NCI-H2029 (cell line): ENCODE data around the gene TCAF1.
"Not testable (repeated sequence)": the region's sequence is repeated elsewhere in the genome, so short reads cannot be mapped to it uniquely, and the experiment has no call there.

Source experiments
- DNase-seq: peaks from one replicate; lab custom pipeline; 2025; lab: John Stamatoyannopoulos, UW

TCAF1 gene

GRCh38 chr7:143855443-143855842 is 46.5 kb downstream of the TCAF1 start:
- not testable (repeated sequence) for DNase-seq

- DNase-seq: no peak
These were observed 51.3 kb downstream of the TCAF1 start for GRCh38 chr7:143850682-143851081.

- no peak for DNase-seq
These were observed 52.0 kb downstream of the TCAF1 start for GRCh38 chr7:143849785-143850479.

DNA sequence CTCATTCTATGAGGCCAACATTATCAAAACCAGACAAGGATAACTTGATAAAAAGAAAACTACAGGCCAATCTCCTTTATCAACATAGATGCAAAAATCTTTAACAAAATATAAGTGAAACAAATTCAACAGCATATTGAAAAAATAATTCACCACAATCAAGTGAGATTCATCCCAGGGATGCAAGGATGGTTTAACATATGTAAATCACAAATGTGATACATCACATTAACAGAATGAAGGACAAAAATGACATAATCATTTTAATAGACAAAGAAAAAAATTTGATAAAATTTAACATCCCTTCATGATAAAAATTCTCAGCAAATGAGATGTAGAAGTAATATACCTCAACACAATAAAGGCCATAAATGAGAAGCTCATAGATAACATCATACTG is 53.8 kb downstream of the TCAF1 start:
- no peak for DNase-seq

DNA sequence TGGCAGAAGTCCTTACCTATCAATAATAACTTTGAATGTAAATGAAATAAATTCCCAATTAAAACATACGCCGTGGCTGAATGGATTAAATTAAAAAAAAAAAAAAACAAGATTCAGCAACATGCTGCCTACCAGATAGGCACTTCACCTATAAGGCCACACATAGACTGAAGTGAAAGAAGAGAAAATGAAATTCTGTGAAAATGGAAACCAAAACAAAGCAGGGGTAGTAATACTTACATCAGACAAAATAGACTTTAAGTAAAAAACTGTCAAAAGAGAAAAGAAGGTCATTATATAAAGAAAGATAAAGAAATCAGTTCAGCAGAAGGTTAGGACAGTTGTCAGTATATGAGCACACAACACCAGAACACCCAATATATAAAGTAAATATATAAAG is 55.3 kb downstream of the TCAF1 start:
- no peak for DNase-seq

DNA sequence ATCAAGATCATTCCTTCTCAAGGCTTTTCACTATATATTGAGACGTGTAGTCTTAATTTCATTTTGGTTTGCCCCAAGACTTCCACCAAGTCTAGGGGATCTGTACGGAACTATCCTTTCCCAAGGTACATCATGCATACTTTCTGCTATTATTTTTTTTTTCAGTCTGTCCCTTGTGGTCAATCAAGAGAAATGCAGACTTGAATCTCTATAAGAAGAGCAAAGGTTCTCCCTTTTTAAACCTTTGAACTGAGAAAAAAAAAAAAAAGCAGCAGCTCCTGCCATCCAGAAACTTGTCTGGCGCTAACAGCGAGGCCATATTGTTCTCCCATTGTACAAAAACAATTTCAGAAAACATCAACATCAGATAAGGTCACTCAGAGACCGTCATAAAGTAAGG is 60.3 kb downstream of the TCAF1 start:
- not testable (repeated sequence) for DNase-seq

DNA sequence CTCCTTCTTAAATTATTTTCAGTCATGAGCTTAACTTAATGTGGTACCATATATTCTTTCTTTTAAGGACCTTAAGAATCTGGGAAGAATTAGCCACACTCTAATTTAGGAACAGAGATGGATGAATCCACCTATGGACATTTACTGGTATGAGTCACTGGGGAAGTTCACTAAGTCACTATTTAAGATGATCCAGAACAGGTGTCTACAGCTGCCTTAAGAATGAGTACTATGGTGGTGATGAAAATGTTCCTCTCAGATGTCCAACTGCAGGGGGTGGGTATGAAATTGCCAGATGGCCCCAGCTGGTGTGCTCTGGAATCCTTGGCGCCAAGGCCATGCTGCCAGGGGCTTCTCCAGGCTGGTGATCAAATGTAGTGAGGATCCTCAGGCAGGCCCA is 61.9 kb downstream of the TCAF1 start:
- DNase-seq: not testable (repeated sequence)

DNA sequence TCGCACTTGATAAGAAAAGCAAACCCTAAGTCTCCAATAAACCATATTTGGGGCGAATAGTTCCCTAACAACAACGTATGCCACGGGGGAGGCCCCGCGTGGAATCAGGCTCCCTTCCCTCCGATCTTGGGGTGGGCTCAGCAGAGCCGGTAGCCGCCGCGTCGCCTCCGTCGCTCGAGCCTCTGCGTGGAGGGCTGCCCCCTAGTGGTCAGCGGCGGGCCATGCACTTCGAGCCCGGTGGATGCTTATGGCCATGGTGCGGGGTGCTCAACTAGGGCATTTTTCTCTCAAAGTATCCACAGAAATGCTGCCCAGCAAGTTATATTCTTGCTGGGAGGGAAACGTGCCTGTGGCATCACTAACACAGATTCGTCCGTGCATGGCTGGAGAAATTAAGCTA is 64.8 kb downstream of the TCAF1 start:
- not testable (repeated sequence) for DNase-seq

GRCh38 chr7:143836622-143837021 is 65.4 kb downstream of the TCAF1 start:
- peak; percentile 34 for DNase-seq

GRCh38 chr7:143836088-143836487 is 65.9 kb downstream of the TCAF1 start:
- not testable (repeated sequence) for DNase-seq

DNA sequence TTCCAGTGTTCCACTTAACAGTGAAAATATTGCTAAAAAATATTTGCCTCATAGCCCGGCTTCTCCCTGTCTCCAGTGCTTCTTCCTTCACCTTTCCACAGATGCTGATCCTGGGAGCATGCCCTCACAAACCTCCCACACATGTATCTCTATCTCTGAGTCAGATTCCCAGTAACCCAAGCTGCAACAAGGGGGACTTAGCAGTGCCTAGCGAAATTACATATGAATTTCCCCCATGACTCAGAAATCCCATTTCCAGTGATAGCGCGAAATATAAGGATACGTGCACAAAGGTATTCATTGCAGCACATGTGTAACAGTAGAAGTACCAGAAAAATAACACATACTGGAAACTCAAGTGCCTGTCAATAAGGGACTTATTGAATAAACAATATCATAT is 75.4 kb downstream of the TCAF1 start:
- not testable (repeated sequence) for DNase-seq

GRCh38 chr7:143824295-143825135 is 77.5 kb downstream of the TCAF1 start:
- not testable (repeated sequence) for DNase-seq

GRCh38 chr7:143823634-143824294 is 78.2 kb downstream of the TCAF1 start:
- not testable (repeated sequence) for DNase-seq

- not testable (repeated sequence) for DNase-seq
These were observed 80.3 kb downstream of the TCAF1 start for GRCh38 chr7:143821392-143822277.

DNA sequence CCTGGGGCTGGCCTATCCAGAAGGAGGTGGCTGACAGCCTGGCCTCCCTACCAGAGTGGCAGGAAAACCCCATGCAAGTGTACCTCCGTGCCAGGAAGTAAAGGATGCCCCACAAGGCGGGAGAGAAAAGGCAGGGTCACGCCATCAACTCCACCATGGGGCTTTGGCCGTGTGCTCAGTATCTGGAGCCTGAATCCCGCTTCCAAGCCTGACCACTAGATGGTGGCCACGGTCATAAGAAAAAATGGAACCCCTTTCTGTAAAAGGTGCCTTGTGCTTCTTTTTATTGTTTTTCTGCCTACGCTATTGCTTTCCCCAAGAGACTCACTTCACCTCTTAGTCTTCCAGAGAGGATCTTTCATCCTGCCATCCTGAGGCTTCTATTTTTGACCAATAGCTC is 84.1 kb downstream of the TCAF1 start:
- DNase-seq: not testable (repeated sequence)

DNA sequence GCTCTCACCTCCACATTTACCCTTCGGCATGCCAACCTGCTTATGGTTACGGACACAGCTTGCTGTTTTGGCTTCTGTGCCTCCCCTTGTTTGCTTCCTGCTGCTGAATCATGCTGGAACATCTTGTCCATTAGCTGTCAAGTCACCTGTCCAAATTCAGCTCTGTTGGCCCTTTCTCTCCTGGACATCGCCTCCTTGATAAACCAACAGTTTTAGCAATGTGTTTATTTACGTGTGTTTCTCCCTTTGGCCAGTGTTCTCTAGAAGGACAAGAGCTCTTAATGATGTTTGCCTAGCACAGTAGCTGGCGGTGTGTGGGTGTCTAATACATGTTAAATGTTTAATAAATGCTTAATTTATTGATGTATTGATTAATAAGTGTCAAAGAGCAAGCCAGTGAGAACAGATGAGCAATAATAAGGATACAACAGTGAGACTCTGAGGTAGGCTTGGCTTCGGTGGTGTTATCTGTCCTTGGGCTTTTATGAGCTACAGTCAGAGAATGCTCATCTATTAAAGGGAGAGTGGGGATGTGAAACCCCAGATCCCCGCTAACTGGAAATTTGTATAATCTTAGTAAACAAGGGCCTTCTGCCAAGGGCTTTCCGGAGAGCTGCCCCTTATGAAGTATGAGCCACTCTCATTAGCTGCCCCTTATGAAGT is 85.4 kb downstream of the TCAF1 start:
- not testable (repeated sequence) for DNase-seq

GRCh38 chr7:143810639-143811038 is 91.3 kb downstream of the TCAF1 start:
- DNase-seq: not testable (repeated sequence)

DNA sequence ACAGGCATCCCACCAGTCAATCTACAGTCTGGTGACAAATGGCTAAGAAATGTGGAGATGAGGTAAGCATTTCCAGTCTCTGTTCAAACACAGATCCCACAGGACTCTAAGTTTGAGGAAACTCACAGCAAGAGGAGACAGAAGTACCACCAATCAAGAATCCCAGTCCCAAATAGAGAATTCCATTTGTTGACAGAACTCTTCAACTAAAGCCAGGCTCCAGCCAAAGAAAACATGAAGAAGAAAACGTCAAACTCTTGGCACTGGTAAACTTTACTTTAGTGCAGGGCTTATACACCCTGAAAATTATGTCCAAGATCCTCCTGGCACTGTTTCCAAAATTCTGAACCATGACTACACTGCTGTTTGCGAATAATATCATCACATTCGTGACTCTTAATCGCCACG is 95.3 kb downstream of the TCAF1 start:
- not testable (repeated sequence) for DNase-seq
